HG02642 (cell line): ENCODE measurements around the gene GRAMD1A.
"Not testable (repeated sequence)": the region's sequence is repeated elsewhere in the genome, so short reads cannot be mapped to it uniquely, and the experiment has no call there.

Experiments
- ATAC-seq: cut with Tn5 transposase; IDR thresholded peaks from one replicate; pipeline ENCODE4 v1.9.1; 2021; ENCODE audit warnings: mild to moderate bottlenecking; ENCODE audit not compliant: unreplicated experiment, poor library complexity

GRAMD1A gene

DNA sequence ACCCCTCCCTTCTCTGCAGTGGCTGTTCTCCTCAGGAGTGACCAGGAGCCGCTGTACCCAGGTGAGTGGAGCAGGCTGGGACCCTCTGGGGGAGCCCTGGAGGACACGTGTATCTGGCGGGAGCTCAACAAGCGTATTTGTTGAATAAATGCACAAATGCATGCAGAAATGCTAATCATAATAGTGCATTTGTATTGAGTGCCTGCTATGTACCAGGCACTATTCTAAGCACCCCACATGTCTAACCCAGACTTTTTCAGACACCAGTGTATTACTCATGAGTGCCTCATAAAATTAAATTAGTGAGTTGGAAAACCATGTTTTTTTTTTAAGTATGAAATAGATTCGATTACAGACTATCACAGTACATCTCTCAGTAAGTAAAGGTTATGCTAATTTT, 49.3 kb downstream of the GRAMD1A start:
- ATAC-seq, result no peak

DNA sequence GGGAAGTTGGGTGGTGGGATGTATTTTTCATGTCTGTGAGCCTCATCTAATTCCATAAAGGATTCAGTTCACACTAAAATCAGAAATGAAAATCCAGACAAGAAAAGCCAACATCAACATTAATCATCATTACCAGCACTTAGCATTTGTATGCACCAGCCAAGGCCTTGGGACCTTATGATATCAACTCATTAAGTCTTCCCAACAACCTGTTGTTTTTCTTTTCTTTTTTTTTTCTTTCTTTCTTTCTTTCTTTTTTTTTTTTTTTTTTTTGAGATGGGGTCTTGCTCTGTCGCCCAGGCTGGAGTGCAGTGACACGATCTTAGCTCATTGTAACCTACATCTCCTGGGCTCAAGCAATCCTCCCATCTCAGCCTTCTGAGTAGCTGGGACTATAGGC, 50.5 kb downstream of the GRAMD1A start:
- ATAC-seq, result not testable (repeated sequence)

GRCh38 chr19:35051268-35051667, 51.1 kb downstream of the GRAMD1A start:
- ATAC-seq, result not testable (repeated sequence)

- no peak for ATAC-seq
Measured at GRCh38 chr19:35051796-35052195, 51.7 kb downstream of the GRAMD1A start.

GRCh38 chr19:35052599-35053190, 52.6 kb downstream of the GRAMD1A start:
- ATAC-seq, result no peak

DNA sequence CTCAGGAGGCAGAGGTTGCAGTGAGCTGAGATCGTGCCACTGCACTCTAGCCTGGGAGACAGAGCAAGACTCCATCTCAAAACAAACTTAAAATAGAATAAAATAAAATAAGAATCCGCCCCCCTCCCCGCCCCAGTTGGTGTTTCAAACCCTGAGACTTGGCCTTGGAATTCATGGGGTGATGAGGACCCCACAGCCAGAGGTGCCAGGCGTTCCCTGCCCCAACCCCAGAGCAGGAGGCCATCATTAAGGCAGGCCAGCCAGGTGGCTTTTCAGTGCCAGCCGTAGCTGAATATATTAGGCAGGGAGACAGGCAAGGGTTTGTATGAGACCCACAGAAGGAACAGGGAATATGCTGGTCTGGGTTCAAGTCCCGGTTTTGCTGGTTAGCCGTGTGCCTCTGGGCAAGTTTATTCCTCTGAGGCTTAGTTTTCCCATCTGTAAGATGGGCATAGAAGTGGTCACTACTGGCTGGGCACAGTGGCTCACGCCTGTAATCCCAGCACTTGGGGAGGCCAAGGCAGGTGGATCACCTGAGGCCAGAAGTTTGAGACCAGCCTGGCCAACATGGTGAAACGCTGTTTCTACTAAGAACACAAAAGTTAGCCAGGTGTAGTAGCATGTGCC, 53.7 kb downstream of the GRAMD1A start:
- ATAC-seq, result no peak

- no peak for ATAC-seq
Measured at GRCh38 chr19:35054626-35055025, 54.5 kb downstream of the GRAMD1A start.

GRCh38 chr19:35055715-35056179, 55.6 kb downstream of the GRAMD1A start:
- no peak for ATAC-seq

- no peak for ATAC-seq
Measured at GRCh38 chr19:35056513-35057063, 56.5 kb downstream of the GRAMD1A start.

DNA sequence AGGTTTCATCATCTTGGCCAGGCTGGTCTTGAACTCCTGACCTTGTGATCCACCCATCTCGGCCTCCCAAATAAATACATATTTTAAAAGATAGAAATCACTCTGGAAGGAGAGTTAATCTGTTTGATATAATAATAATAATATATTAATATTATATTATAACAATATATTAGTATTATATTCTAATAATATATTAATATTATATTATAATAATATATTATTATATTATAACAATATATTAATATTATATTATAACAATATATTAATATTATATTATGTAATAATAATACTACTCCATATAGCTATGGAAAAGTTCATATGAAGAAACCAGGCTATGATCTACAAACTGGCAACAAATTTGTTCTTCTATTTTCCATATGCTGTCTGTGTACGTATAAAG, 58.2 kb downstream of the GRAMD1A start:
- no peak for ATAC-seq

DNA sequence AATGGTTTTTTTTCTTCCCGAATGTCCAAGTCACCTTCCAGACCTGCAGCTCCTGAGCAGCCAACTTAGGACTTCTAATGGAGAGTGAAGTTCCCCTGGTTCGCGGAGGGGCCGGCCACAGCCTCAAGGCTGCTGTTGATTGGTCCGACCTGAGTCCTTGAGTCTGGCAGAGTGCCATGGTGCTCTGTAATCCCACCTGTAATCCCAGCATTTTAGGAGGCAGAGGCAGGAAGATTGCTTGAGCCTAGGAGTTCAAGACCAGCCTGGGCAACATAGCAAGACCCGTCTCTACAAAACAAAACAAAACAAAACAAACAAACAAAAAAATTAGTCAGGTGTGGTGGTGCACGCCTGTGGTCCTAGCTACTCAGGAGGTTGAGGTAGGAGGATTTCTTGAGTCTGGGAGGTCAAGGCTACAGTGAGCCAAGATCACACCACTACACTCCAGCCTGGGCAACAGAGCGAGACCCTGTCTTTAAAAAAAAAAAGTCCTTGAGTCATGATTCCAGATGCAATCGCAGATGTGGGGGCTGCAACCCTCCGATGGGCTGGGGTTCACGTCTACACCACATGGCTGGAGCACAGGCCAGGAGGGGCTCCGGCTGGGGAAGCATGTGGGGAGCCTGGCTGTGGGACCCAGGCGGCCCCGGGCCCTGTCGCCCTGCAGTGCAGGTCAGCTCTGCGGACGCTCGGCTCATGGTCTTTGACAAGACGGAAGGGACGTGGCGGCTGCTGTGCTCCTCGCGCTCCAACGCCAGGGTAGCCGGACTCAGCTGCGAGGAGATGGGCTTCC, 59.1 kb downstream of the GRAMD1A start:
- no peak for ATAC-seq

- no peak for ATAC-seq
Measured at GRCh38 chr19:35059799-35060091, 59.6 kb downstream of the GRAMD1A start.

DNA sequence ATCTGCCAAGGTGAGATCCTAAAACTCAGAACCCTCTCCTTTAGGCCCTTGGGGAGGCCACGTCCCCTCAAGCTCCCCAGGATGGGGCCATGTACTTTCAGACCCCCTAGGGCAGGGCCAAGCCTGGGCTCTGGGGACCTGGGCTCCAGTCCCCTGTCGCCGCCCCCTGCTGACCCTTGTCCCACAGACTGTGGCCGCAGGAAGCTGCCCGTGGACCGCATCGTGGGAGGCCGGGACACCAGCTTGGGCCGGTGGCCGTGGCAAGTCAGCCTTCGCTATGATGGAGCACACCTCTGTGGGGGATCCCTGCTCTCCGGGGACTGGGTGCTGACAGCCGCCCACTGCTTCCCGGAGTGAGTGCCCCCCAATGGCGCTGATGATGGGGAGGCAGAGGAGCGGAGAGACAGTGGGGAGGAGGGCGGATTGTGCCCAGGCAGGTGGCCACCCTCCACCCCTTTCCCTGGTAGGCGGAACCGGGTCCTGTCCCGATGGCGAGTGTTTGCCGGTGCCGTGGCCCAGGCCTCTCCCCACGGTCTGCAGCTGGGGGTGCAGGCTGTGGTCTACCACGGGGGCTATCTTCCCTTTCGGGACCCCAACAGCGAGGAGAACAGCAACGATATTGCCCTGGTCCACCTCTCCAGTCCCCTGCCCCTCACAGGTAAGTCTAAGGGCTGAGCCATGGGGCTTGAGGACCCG, 60.2 kb downstream of the GRAMD1A start:
- ATAC-seq, result no peak

DNA sequence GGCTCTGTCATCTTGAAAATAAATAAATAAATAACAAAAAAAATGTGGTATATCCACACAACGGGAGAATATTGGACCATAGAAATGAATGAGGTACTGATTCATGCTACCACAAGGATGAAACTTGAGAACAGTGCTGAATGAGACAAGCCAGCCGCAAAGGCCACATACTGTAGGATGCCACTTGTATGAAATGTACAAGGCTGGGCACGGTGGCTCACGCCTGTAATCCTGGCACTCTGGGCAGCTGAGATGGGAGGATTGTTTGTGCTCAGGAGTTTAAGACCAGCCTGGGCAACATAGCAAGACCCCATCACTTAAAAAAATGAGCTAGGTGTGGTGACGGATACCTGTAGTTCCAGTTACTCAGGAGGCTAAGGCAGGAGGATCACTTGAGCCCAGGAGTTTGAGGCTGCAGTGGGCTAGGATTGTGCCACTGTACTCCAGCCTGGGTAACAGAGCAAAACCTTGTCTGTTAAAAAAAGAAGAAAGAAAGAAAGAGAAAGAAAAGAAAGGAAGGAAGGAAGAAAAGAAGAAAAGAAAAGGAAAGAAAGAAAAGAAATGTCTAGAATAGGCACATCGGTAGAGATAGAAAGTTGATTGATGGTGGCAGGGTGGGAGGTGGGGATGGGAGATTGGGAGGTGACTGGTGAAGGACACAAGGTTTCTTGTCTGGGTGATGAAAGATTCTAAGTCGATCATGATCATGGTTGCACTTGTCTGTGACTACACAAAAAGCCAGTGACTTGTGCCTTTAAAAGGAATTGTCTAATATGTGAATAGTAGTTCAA, 61.7 kb downstream of the GRAMD1A start:
- no peak for ATAC-seq

DNA sequence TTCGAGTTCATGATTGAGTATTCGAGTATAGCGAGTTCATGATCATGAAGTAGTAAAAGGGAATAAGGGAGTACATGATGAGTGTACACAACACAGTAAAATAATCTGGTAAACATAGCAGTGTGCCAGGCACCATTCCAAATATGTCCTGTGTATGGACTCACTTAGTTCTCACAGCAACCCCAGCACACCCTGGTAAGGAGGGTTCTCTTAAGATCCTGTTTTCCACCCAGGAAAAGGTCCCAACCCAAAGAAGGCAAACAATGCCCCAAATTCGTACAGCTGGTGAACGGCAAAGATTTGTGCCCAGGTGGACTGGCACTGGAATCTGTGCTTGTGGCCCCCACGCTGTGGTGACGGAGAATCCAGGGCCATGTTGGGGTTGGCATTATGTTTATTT, 62.8 kb downstream of the GRAMD1A start:
- ATAC-seq, result no peak

DNA sequence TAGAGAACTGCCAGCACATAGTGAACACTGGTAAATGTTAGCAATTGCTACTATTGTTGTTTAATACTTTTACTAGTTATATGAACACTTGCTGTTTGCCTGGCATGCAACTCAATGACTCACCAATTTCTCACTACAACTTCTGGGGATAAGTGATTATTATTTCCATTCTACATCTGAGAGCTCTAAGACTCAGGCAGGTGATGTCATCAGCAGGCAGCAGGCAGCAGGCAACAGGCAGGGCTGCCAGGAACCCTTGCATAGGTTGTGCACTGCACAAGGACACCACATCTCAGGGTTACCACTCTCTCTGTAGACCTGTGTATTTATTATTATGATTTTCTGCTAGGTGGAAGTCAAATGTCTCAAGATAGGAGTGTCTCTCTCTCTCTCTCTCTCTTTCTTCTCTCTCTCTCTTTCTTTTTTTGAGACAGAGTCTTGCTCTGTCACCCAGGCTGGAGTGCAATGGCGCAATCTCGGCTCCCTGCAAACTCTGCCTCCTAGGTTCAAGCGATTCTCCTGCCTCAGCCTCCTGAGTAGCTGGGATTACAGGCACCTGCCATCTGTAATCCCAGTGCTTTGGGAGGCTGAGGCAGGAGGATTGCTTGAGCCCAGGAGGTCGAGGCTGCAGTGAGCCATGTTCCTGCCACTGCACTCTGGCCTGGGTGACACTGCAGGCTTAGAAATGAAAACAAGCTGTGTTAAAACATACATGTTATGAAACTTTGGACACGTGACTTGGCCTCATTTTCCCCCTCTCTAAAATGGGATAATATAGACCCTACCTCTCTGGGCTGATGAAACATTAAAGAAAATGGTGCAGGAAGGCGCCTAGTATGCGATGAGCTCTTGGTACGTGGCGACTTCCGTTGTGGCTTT, 64.1 kb downstream of the GRAMD1A start:
- no peak for ATAC-seq

- ATAC-seq, result no peak
Measured at GRCh38 chr19:35065574-35065973, 65.5 kb downstream of the GRAMD1A start.

GRCh38 chr19:35066121-35066520, 66.0 kb downstream of the GRAMD1A start:
- no peak for ATAC-seq
